ENCODE data around the gene NT5DC4.
A peak's percentile ranks its signal among the peaks of the same experiment; 100 is the strongest.

Gene NT5DC4

GRCh38 chr2:112720785-112721184 lies at the start of gene NT5DC4:
Gene NT5DC4, plus strand, starts transcription at chr2:112721020. Its CDS starts 60 bp downstream, at chr2:112721080.
- in situ Hi-C loops (cut with HindIII; ENCODE audit: low pct_unique_long_range_greater_than_20kb, low sequenced_read_pairs), result no loop called here
- no peak for DNase-seq (ENCODE audit: low read depth in 1 of 2, low spot score in 1 of 2)
- no peak for TF ChIP-seq JUND (IDR thresholded peaks at IDR 0.05; ENCODE audit: low read depth)

- DNase-seq (ENCODE audit: low read depth in 1 of 2, low spot score in 1 of 2), result no peak
- TF ChIP-seq JUND (IDR thresholded peaks at IDR 0.05; ENCODE audit: low read depth), result no peak
- in situ Hi-C loops (cut with HindIII; ENCODE audit: low pct_unique_long_range_greater_than_20kb, low sequenced_read_pairs), result no loop called here
Observed at GRCh38 chr2:112671801-112672200, 49.0 kb upstream of the NT5DC4 start.

DNA sequence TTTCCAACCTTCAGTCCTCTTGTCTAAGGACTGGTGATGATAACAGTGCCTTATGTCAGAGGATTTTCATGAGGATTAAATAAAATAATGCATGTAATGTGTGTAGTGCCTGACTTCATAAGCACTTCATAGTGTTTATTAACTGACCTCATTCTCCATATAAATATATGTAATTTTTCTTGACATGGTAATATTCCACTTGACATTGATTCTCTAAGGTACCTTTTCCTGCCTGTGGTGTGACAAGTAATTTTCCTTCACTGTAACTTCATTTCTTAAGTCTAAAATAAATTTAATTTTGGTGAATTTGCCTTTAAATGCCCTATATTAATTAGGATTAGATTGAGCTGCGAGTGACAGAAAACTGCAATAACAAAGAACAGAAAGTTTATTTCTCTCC lies 47.8 kb upstream of the NT5DC4 start:
- no peak for DNase-seq (ENCODE audit: low read depth in 1 of 2, low spot score in 1 of 2)
- no peak for TF ChIP-seq JUND (IDR thresholded peaks at IDR 0.05; ENCODE audit: low read depth)
- in situ Hi-C loops (cut with HindIII; ENCODE audit: low pct_unique_long_range_greater_than_20kb, low sequenced_read_pairs), result no loop called here

GRCh38 chr2:112674229-112674628 lies 46.6 kb upstream of the NT5DC4 start:
- no peak for TF ChIP-seq JUND (IDR thresholded peaks at IDR 0.05; ENCODE audit: low read depth)
- DNase-seq (ENCODE audit: low read depth in 1 of 2, low spot score in 1 of 2), result no peak
- in situ Hi-C loops (cut with HindIII; ENCODE audit: low pct_unique_long_range_greater_than_20kb, low sequenced_read_pairs), result no loop called here

DNA sequence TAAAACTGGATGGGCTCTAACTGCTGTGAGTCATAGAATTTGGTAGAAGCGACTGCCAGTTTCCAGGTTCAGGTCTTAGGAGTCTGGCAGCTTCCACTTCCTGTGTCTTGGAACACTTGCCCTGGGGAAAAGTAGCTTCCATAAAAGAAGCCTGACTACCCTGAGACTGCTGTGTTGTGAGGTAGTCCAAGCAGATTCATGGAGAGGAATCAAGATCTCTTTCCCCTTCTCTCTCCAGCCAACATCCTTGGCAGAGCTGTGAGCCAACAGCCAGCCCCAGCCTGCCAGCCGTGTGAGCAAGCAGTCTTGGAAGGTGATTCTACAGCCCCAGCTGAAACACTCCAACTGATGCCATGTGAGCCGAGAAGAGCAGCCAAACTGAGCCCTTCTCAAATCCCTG lies 41.3 kb upstream of the NT5DC4 start:
- no peak for TF ChIP-seq JUND (IDR thresholded peaks at IDR 0.05; ENCODE audit: low read depth)
- in situ Hi-C loops (cut with HindIII; ENCODE audit: low pct_unique_long_range_greater_than_20kb, low sequenced_read_pairs), result no loop called here
- DNase-seq (ENCODE audit: low read depth in 1 of 2, low spot score in 1 of 2), result no peak

DNA sequence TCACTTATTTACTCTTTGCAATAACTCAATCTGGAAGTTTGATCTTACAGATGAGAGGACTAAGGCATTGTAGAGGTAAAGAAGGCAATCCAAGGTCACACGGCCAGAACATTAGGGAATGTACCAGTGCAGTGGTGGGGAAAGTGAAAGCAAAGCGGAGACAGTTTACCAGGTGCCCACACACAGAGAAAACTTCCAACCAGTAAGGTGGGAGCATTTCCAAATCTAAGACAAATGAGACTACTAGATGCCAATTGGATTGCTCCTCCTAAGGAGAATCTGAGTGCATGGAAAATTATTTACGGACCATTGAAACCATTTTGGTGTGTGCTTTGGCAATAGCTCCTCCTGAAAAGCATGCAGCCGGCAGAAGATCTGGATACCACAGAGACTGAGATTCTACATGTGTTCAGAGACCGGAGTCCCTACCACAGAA lies 40.1 kb upstream of the NT5DC4 start:
- DNase-seq (ENCODE audit: low read depth in 1 of 2, low spot score in 1 of 2), result peak in 1 of 2 experiments; percentile 27
- in situ Hi-C loops (cut with HindIII; ENCODE audit: low pct_unique_long_range_greater_than_20kb, low sequenced_read_pairs), result no loop called here
- TF ChIP-seq JUND (IDR thresholded peaks at IDR 0.05; ENCODE audit: low read depth), result no peak

GRCh38 chr2:112682101-112682500 lies 38.7 kb upstream of the NT5DC4 start:
- no peak for DNase-seq (ENCODE audit: low read depth in 1 of 2, low spot score in 1 of 2)
- in situ Hi-C loops (cut with HindIII; ENCODE audit: low pct_unique_long_range_greater_than_20kb, low sequenced_read_pairs), result no loop called here
- TF ChIP-seq JUND (IDR thresholded peaks at IDR 0.05; ENCODE audit: low read depth), result no peak

DNA sequence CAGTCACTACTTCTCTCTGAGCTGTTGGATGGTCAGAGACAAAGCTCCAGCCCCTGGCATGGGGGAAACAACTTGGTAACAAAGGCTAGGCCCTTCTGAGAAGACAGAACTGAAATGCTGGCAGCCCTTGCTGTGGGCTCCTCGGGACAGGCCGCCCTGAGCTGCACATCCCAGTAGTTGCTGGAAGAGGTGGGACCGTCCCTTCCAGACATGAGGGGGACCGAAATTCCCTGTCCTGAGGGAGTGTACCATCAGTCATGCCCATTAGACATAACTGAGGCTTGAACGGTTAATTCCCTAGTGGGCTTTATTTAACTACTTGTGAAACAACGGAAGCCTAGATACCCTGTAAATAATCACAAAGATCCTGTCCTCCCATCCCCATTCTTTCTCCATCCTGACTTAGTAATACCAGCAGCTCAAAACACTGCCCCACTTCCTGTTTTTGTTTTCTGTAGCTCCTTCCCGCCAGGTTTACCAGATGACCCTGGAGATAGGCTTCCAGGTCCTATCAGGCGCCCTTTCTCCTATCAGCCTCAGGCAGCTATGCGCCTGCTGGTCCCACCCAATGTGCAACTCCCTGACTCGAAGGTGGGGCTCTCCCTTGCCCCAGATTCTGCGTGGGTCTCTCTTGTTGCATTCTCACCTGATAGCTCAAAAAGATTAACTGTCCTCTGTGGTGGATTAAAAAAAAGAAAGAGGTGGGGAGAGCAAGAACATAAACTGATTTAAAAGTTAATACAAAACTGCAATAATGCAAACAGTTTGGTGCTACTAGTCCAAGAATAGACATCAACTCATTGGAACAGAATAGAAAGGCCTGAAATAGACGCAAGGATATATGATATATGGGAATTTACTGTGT lies 37.0 kb upstream of the NT5DC4 start:
- TF ChIP-seq JUND (IDR thresholded peaks at IDR 0.05; ENCODE audit: low read depth), result no peak
- no peak for DNase-seq (ENCODE audit: low read depth in 1 of 2, low spot score in 1 of 2)
- in situ Hi-C loops (cut with HindIII; ENCODE audit: low pct_unique_long_range_greater_than_20kb, low sequenced_read_pairs), result no loop called here

DNA sequence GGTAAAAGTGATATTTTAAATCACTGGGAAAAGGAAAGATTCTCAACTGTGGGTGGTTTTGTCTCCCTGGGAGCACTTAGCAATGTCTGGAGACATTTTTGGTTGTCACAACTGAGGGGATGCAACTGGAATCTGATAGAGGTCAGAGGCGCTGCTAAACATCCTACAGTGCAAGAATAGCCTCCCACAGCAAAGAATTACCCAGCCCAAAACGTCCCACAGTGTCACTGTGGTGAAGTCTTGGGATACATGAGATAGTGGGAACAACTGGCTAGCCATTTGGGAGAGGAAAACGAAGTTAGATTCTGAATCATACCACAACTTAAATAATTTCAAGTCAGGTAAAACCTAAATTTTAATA lies 36.4 kb upstream of the NT5DC4 start:
- TF ChIP-seq JUND (IDR thresholded peaks at IDR 0.05; ENCODE audit: low read depth), result no peak
- in situ Hi-C loops (cut with HindIII; ENCODE audit: low pct_unique_long_range_greater_than_20kb, low sequenced_read_pairs), result no loop called here
- no peak for DNase-seq (ENCODE audit: low read depth in 1 of 2, low spot score in 1 of 2)

DNA sequence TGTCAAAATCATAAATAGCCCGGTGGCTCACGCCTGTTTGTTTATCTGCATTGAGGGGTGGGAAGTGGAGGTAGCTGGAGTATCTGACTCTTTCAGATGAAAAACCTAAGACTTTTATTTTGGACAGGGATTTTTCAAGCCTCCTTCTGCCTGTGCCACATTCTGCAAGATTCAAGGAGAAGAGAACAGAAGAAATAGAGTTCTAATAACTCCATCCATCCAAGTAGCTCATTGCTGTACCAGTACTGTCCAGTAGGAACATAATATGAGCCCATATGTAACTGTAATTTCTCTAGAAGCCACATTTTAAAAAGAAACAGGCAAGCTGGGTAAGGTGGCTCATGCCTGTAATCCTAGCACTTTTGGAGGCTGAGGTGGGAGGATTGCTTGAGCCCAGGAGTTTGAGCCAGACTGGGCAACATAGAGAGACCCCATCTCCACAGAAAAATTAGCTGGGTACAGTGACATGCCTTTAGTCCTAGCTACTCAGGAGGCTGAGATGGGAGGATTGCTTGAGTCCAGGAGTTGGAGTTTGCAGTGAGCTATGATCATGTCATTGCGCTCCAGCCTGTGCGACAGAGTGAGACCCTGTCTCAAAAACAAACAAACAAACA lies 35.4 kb upstream of the NT5DC4 start:
- in situ Hi-C loops (cut with HindIII; ENCODE audit: low pct_unique_long_range_greater_than_20kb, low sequenced_read_pairs), result no loop called here
- DNase-seq (ENCODE audit: low read depth in 1 of 2, low spot score in 1 of 2), result no peak
- TF ChIP-seq JUND (IDR thresholded peaks at IDR 0.05; ENCODE audit: low read depth), result no peak

DNA sequence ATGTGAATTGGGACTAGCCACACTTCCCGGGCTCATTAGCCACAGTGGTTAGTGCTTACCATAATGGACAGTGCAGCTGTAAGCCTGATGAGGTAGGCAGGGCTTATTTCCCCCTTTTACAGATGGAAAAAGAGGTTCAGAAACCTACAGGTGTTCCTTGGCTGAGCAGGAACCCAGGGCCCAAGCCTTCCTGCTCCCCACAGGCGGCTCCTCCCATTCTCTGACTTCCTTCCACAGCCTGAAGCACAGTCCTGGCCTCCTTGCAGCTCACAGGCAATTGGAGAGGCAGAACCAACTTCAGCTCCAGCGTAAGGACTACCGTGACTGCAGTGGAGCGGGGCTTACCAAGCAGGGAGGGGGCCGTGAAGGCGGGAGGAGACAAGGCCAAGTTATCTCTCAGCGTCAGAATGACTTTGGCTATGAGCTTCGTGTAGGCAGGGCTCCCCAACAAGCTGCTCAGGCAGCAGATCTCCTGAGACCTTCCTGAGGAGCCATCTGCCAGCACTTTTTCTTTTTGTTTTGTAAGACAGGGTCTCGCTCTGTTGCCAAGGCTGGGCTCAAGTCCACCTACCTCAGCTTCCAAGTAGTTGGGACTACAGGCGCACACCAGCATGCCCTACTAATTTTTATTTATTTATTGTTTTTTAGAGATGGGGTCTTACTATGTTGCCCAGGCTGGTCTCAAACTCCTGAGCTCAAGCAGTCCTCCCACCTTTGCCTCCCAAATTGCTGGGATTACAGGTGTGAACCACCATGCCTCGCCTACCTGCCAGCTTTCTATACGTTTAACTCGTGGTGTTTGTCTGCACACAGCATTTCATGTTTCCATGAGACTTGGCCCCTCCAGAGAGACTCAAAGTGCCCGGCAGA lies 34.2 kb upstream of the NT5DC4 start:
- in situ Hi-C loops (cut with HindIII; ENCODE audit: low pct_unique_long_range_greater_than_20kb, low sequenced_read_pairs), result no loop called here
- DNase-seq (ENCODE audit: low read depth in 1 of 2, low spot score in 1 of 2), result no peak
- TF ChIP-seq JUND (IDR thresholded peaks at IDR 0.05; ENCODE audit: low read depth), result no peak

GRCh38 chr2:112687522-112687921 lies 33.3 kb upstream of the NT5DC4 start:
- no peak for DNase-seq (ENCODE audit: low read depth in 1 of 2, low spot score in 1 of 2)
- no peak for TF ChIP-seq JUND (IDR thresholded peaks at IDR 0.05; ENCODE audit: low read depth)
- in situ Hi-C loops (cut with HindIII; ENCODE audit: low pct_unique_long_range_greater_than_20kb, low sequenced_read_pairs), result no loop called here

Measured in T47D (cell line).